GM12865 (cell line): Measurements from ENCODE around the gene LAMTOR3.
A peak's percentile ranks its signal among the peaks of the same experiment; 100 is the strongest.

Experiments
- DNase-seq: peaks from one replicate; pipeline ENCODE4 v3.0.0; 2010; ENCODE audit warnings: low read depth
- H3K4me3 ChIP-seq: 2 replicates; pipeline ENCODE4 v1.5.1; 2011; ENCODE audit warnings: mild to moderate bottlenecking, low read depth, low read length, control low read depth
- TF ChIP-seq, protein P1 (sequence below): IDR thresholded peaks from 2 replicates; pipeline ENCODE4 v1.5.1; 2011; ENCODE audit warnings: low read length, control low read depth, low read depth, inconsistent platforms; ENCODE audit not compliant: insufficient read depth; ENCODE audit errors: missing control alignments

Gene LAMTOR3, protein sequence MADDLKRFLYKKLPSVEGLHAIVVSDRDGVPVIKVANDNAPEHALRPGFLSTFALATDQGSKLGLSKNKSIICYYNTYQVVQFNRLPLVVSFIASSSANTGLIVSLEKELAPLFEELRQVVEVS

DNA sequence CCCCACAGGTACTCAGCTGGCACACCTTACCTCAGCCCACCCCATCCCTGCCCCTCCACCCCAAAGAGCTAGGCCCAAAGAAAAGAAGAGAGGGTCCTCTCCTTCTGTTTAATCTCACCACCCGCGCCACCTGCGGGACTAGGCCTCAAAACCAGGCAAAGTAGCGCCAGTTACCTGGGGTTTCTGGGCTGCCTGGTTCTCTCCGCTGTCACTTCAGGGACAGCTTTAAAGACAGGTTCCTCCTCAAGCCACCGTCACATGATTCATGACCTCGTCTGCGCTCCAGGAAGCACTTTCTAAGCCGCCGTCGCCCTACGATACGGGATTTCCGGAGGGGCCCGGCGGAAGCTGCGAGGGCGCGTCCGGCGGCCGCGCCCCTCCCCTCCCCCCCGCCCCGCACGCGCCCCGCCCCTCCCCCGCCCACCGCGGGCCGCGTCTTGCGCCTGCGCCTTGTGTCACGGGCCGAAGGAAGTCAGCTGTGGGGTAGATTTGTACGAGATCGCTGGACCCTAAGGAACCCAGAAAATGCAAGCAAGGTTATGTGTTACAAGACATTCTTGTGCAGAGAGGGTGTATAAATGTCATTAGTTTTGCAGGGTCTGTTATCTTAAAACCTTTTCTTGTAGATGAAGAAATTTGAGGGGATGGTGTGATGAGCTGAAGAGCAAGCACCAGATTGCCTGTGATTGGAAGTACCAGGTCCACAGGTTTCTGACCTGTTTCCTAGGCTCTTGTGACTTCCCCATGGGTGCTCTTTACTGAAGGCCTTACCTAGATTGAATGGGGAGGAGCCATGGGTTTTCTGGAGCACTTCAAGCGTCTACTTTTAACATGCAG lies at the start of gene LAMTOR3:
Gene LAMTOR3 (minus strand): TSS at position 267 of the 837 bp plus-strand sequence. CDS start 464 bp downstream, outside the sequence.
- peak within 1 kb of the TSS; percentile 94 for H3K4me3 ChIP-seq
- DNase-seq = peak; percentile 96
- TF ChIP-seq, protein P1, sequence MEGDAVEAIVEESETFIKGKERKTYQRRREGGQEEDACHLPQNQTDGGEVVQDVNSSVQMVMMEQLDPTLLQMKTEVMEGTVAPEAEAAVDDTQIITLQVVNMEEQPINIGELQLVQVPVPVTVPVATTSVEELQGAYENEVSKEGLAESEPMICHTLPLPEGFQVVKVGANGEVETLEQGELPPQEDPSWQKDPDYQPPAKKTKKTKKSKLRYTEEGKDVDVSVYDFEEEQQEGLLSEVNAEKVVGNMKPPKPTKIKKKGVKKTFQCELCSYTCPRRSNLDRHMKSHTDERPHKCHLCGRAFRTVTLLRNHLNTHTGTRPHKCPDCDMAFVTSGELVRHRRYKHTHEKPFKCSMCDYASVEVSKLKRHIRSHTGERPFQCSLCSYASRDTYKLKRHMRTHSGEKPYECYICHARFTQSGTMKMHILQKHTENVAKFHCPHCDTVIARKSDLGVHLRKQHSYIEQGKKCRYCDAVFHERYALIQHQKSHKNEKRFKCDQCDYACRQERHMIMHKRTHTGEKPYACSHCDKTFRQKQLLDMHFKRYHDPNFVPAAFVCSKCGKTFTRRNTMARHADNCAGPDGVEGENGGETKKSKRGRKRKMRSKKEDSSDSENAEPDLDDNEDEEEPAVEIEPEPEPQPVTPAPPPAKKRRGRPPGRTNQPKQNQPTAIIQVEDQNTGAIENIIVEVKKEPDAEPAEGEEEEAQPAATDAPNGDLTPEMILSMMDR = no peak

DNA sequence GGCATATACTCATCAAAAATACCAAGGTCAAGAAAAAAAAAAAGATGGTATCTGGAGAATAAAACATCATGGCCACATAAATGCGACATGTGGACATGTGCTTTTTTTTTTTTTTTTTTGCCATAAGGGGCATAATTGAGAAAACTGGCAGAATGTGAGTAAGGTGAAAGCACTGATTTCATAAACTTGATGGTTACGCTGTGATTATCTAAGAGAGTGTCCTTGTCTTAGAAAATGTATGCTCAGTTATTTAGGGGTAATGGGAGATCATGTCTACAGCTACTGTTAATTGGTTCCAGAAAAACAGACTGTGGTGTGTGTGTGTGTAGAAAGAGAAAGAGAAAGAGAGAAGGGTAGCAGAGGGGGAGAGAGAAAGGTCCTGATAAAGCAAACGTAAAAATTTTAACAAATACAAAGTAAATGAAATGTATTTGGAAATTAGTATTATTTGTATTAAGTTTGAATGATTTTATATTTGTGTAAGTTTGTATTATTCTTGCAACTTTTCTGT lies 44.1 kb upstream of the LAMTOR3 start:
- no peak for DNase-seq
- H3K4me3 ChIP-seq = no peak overlapping the region
- TF ChIP-seq, protein P1 = no peak

DNA sequence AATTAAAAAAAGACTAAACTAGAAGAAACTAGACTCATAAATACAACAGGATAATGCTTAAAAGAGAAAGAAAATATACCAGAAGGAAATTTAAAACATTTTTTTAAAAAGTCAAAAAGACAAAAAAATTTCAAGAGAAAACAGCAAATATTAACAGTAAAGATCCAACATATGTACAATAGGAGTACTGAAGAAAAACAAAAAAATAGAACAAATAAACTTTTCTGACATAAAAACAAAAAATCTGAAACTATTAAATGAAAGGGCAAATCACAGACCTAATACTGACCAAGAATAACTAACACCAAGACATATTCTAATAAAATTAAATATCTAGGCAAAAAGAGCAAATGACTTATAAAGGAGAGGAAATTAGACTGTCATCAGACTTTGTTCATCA lies 40.7 kb upstream of the LAMTOR3 start:
- TF ChIP-seq, protein P1 = no peak
- no peak overlapping the region for H3K4me3 ChIP-seq
- no peak for DNase-seq

DNA sequence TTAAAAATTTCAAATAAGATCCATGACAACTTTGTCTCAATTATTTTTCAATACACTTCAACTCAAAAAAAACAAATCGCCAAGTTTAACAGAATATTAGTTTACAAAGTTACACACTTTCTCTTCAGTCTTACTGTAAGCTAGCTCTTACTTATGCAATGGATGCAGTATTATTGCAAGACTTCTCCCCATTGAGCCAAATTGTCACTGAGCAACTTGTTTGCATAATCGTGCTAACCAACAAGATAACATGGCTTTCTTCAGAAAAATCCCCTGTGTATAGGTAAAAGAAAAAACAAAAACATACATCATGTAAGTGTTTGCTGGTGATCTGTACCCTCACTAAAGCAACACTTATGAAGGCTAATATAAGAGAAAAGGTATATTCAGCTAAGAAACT lies 33.3 kb upstream of the LAMTOR3 start:
- TF ChIP-seq, protein P1 = no peak
- H3K4me3 ChIP-seq = no peak overlapping the region
- DNase-seq = no peak

DNA sequence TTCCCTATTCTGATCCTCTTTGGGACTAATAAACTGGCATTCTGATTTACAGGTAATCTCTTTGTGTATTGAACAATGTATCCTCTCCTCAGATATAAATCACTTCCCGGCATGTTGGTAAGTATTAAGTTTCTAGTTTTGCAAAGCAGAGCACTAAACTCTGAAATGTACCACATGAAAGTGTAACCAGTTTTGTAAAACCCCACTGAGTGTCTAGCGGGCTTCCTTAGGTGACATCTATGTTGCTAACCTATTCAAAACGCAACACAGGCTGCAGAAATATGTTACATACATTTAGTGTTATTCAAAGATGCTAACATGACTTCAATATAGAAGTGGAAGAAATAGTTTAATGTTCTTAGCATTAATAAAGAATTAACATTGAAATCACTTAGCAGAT lies 26.9 kb upstream of the LAMTOR3 start:
- TF ChIP-seq, protein P1 = no peak
- DNase-seq = no peak
- H3K4me3 ChIP-seq = no peak overlapping the region

DNA sequence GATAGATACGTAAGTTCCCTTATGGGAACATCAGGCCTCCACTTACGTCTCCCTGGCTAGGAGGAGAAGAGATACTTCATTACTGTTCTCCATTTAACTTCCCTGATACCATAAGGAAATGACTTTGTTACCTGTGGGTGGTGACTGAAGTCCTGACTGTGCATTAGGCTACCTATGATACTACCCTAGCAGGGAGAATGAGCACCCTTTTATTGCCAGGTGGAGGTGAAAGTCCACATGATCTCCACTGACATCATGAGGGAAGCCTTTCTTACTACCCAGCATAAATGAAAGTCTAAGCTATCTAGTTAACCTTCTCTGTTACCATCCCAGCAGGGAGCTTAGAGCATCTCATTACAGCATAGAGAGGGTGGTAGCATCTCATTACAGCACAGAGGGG lies 24.4 kb upstream of the LAMTOR3 start:
- TF ChIP-seq, protein P1 = no peak
- DNase-seq = no peak

More for the DNA sequence above, 24.4 kb upstream of the LAMTOR3 start:
- H3K4me3 ChIP-seq = no peak overlapping the region
